Fibroblast of mammary gland (primary cell): ENCODE measurements around the gene CEMIP2.

Experiments
- DNase-seq: peaks from one replicate; pipeline ENCODE4 v3.0.0-alpha.2; 2010; ENCODE audit warnings: low read depth
- H3K4me3 ChIP-seq: 2 replicates; pipeline ENCODE4 v1.5.1; 2011; ENCODE audit warnings: low read depth, mild to moderate bottlenecking, low read length, moderate library complexity; ENCODE audit not compliant: control insufficient read depth
- TF ChIP-seq, protein P1 (sequence below): conservative IDR thresholded peaks from 2 replicates; pipeline ENCODE4 v1.5.1; 2011; ENCODE audit warnings: low read depth, low read length, inconsistent platforms; ENCODE audit not compliant: control insufficient read depth, insufficient read depth

CEMIP2 gene

DNA sequence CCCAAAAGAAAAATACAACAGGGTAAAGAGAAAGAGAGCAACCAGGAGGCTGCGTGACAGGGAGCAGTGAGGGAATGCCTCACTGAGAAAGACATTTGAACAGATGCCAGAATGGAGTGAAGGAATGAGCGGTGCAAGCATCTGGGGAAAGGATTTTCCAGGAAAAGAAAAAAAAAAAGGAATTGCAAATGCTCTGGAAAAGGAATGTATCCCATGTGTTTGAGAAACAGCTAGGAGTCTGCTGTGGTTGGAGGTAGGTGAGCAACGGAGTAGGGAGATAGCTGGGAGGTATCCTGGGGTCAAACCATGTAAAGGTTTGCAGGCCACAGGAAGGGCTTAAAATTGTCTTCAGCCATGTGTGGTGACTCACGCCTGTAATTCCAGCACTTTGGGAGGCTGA lies 23.6 kb upstream of the CEMIP2 start:
- DNase-seq, result no peak
- no peak overlapping the region for H3K4me3 ChIP-seq
- TF ChIP-seq, protein P1, sequence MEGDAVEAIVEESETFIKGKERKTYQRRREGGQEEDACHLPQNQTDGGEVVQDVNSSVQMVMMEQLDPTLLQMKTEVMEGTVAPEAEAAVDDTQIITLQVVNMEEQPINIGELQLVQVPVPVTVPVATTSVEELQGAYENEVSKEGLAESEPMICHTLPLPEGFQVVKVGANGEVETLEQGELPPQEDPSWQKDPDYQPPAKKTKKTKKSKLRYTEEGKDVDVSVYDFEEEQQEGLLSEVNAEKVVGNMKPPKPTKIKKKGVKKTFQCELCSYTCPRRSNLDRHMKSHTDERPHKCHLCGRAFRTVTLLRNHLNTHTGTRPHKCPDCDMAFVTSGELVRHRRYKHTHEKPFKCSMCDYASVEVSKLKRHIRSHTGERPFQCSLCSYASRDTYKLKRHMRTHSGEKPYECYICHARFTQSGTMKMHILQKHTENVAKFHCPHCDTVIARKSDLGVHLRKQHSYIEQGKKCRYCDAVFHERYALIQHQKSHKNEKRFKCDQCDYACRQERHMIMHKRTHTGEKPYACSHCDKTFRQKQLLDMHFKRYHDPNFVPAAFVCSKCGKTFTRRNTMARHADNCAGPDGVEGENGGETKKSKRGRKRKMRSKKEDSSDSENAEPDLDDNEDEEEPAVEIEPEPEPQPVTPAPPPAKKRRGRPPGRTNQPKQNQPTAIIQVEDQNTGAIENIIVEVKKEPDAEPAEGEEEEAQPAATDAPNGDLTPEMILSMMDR, result no peak

DNA sequence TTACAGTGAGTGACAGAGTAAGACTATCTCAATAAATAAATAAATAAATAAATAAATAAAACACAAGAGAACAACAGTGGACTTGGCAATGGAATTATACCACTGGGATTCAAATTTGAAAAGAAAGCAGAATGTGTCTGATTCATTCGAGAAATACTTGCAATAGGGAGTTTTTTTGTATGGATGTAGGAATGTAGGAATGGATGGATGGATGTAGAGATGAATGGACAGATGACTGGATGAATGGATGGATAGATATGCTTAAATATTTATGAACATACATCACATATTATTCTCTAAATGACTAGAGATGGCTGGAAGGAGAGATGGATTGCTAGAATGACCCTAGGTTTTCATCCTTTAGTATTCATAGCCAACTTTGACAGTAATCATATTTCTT lies 22.0 kb upstream of the CEMIP2 start:
- no peak for DNase-seq
- H3K4me3 ChIP-seq, result no peak overlapping the region
- TF ChIP-seq, protein P1, result no peak

DNA sequence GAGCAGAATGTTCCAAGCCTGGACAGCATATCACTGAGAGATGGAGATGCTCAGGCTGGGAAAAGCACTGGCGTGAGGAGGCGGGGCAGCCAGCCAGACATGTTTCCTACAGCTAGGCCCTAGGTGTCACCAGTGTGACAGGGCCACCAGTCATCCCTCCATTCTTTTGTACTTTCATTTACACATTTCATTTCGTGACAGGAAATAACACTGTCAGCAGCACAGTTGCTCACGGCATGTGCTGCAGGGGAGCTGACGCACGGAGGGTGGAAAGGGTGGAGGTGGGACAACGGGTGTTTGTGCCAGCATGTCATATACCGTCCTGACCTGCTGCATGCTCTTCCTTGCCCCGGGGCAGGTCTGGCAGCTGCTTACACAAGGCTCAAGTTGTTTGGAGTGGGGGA lies 14.8 kb upstream of the CEMIP2 start:
- no peak overlapping the region for H3K4me3 ChIP-seq
- TF ChIP-seq, protein P1, result no peak
- no peak for DNase-seq

DNA sequence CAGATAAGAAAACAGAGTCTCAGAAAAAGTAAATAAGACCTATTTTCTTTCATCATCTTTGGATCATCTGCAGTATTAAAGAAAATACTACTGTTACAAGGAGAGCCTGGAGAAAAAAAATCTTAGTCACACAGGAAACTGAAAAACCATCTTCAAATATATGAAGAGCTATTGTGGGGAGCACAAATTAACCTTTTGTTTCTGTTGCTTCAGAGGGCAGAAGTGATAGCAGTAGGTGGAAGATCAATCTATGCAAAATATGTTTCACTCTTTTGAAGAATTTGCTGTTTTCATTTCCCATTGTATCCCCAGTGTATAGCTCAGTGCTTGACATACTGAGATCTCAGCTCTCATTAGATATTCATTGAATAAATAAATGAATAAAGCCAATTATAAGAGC lies 13.1 kb upstream of the CEMIP2 start:
- TF ChIP-seq, protein P1, result no peak
- H3K4me3 ChIP-seq, result no peak overlapping the region
- DNase-seq, result no peak

DNA sequence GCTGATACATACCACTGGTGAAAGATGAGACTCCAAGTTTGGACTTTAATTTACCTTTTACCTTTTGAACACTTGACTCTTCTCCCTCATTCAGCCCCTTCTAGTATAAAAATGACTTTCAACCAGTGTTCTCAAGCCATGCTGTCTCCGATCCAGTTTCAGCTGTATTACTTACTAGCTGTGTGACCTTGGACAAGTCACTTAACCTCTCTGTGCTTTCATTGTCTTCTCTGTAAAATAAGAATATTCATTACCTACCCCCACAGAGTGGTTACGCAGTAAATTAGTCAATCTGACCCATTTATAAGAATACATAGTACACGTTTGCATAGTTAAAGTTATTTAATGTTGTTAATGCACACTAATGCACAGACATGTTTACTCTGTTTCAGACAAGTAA lies 12.6 kb upstream of the CEMIP2 start:
- DNase-seq, result no peak
- TF ChIP-seq, protein P1, result no peak
- H3K4me3 ChIP-seq, result no peak overlapping the region

DNA sequence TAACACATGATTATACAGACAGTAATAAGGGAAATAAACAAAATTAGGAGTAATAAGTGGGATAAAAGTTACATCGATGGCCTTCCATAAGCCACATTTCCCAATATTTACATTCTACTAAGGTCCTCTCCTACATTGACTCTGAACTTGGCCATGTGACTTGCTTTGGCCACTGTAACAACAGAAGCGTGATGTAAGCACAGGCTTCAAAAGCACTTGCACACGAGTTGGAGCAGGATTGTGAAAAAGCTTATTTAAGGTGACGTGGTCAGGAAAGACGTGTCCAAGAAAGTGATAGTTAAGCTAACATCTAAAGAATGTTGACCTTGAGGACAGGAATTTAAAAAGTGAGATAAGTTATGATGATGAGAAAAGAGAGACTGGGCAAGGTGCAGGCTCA lies 9.8 kb upstream of the CEMIP2 start:
- TF ChIP-seq, protein P1, result no peak
- no peak for DNase-seq
- no peak overlapping the region for H3K4me3 ChIP-seq

DNA sequence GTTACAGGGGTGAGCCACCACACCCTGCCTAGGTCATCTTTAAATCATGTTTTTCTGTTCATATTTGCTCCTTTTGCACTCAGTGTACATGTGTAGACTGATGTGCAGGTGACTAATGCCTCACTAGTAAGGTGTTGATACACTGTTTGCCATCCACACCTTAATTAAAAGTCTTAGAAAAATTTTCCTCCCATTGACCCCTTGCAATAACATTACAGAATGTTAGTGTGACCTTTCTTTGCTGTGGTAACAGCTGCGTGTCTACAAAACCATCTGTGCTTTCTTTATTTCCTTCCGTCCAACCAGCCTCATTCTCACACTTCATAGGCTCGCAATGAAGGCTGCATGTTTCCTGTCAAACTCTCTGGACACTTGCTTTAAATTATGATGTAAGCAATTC lies 6.6 kb upstream of the CEMIP2 start:
- TF ChIP-seq, protein P1, result no peak
- no peak for DNase-seq
- H3K4me3 ChIP-seq, result no peak overlapping the region
